AG10803 (cell line): ENCODE data around the gene ARID4B.
"Not testable (repeated sequence)": the region's sequence is repeated elsewhere in the genome, so short reads cannot be mapped to it uniquely, and the experiment has no call there.

Experiments
- DNase-seq: peaks from one replicate; pipeline ENCODE4 v3.0.0; 2010; ENCODE audit warnings: low read depth
- H3K4me3 ChIP-seq: 2 replicates; pipeline ENCODE4 v1.5.1; 2011; ENCODE audit warnings: mild to moderate bottlenecking, low read length, control low read depth
- TF ChIP-seq, protein P1 (sequence below): conservative IDR thresholded peaks from 2 replicates; pipeline ENCODE4 v1.5.1; 2011; ENCODE audit warnings: mild to moderate bottlenecking, low read length, control low read depth, inconsistent platforms

ARID4B gene

DNA sequence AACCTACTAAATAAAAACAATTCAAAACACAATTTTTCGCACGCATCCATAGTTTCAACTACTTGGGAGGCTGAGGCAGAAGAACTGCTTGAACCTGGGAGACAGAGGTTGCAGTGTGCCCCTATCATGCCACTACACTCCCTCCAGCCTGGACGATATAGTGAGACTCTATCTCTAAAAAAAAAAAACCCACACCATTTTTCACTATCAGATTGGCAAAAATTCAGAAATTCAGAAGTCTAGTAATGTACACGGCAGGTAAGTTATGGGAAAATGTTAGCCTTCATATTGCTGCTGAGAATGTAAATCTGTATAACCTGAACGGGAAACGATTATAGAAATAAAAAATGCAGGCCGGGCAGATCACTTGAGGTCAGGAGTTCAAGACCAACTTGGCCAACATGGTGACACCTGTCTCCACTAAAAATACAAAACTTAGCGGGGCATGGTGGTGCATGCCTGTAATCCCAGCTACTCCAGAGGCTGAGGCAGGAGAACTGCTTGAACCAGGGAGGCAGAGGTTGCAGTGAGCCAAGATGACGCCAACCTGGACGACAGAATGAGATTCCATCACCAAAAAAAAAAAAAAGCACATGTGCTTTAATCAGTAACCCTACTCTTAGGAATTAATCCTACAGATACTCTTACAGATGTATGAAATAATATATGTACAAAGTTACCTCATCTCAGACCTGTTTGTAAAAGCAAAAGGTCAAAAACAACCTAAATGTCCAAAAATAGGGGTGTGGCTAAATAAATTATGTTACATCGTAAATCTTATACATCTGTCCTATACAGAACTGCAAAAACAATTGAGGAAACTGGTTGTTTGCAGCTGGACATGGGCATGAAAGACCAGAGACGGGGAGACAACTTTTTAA lies 37.9 kb downstream of the ARID4B start:
- TF ChIP-seq, protein P1, sequence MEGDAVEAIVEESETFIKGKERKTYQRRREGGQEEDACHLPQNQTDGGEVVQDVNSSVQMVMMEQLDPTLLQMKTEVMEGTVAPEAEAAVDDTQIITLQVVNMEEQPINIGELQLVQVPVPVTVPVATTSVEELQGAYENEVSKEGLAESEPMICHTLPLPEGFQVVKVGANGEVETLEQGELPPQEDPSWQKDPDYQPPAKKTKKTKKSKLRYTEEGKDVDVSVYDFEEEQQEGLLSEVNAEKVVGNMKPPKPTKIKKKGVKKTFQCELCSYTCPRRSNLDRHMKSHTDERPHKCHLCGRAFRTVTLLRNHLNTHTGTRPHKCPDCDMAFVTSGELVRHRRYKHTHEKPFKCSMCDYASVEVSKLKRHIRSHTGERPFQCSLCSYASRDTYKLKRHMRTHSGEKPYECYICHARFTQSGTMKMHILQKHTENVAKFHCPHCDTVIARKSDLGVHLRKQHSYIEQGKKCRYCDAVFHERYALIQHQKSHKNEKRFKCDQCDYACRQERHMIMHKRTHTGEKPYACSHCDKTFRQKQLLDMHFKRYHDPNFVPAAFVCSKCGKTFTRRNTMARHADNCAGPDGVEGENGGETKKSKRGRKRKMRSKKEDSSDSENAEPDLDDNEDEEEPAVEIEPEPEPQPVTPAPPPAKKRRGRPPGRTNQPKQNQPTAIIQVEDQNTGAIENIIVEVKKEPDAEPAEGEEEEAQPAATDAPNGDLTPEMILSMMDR: no peak
- no peak overlapping the region for H3K4me3 ChIP-seq

DNA sequence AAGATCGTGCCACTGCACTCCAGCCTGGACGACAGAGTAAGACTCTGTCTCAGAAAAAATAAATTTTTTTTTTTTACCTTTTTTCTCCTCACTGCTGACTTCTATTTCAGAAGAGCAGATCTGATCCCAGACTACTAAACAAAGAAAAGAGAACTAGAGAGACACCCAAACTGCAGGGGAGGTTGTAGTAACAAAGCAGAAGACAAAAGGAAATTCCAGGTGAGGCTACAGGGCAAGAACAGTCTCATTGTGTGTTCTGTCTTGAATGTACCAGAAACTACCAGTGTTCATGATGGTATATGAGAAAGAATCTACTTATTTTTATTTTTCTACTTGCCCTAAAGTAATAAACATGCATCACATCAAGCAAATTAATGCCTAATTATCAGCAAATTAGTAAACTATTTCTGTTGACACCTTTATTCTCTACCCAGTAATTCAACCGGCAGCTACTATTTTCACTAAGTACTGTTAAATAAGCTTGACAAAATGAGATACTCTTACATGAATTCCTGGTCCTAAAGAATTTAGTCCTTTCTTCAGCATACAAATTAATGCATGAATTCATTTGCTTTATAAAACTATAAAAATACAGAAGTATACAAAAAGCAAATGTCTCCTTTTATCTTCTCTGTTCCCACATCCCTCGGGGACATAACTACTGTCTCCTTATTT lies 40.6 kb downstream of the ARID4B start:
- TF ChIP-seq, protein P1: no peak
- no peak for DNase-seq
- H3K4me3 ChIP-seq: no peak overlapping the region

More for the DNA sequence above, 37.9 kb downstream of the ARID4B start:
- no peak for DNase-seq

DNA sequence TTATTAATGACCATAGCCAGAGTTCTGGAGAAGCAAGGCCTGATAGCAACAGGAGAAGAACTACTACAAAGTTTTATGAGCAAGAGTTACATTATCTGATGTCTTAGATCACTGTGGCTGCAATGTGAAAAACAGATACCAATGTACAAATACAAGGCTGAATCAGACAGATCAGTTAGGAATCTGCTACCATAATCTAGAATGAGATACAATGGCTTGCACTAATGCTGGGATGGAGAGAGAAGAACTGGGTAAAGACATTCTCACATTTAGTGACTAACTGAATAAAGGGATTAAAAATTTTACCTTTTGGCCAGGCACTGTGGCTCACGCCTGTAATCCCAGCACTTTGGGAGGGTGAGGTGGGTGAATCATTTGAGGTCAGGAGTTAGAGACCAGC lies 41.3 kb downstream of the ARID4B start:
- TF ChIP-seq, protein P1: no peak
- DNase-seq: no peak
- no peak overlapping the region for H3K4me3 ChIP-seq

DNA sequence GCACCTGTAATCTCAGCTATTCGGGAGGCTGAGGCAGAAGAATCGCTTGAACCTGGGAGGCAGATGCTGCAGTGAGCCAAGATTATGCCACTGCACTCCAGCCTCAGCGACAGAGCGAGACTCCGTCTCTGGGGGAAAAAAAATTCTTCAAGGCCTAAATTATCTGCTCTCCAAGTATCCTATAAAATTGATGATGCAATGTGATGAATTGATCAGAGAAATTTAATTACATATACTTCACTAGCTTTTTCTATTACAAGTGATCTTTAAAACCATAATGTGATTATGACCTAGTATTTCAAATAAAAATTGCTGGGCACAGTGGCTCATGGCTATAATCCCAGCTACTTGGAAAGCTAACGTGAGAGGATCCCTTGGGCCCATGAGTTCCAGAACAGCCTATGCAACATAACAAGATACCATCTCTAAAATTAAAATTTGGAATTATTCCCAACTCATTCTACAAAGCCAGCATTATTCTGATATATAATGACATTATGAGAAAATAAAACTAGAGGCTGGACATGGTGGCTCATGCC lies 43.7 kb downstream of the ARID4B start:
- TF ChIP-seq, protein P1: no peak
- H3K4me3 ChIP-seq: no peak overlapping the region
- no peak for DNase-seq

DNA sequence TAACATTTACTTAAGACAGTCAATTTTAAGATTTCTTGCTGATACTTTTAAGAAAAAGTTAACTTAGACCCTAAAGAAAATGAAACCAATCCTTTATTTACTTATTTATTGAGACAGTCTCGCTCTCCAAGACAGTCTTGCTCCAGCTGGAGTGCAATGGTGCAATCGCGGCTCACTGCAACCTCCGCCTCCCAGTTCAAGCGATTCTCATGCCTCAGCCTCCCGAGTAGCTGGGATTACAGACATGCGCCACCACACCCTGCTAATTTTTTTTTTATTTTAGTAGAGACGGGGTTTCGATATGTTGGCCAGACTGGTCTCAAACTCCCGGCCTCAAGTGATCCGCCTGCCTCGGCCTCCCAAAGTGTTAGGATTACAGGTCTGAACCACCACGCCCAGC lies 44.3 kb downstream of the ARID4B start:
- not testable (repeated sequence) for H3K4me3 ChIP-seq

DNA sequence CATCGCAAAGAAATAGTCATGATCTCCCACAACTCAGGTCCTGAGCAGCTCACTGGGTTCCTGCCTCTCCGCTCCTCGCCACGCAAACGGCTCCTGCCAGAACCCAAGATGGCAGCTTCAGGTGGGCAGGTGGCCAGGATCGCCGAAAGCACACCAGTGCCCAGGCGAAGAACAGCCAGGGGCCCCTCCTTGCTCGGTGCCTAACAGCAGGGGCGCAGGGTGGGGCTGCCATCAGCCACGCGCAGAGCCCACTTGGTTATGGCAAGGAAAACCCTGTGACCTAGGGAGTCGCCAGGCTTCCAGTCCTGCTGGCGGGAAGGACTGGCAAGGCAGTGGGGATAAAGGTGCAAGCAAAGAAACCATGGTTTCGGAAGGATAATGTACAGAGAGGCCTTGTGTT lies 47.5 kb downstream of the ARID4B start:
- DNase-seq: no peak
- TF ChIP-seq, protein P1: no peak
- H3K4me3 ChIP-seq: no peak overlapping the region

More for the DNA sequence above, 44.3 kb downstream of the ARID4B start:
- not testable (repeated sequence) for DNase-seq

DNA sequence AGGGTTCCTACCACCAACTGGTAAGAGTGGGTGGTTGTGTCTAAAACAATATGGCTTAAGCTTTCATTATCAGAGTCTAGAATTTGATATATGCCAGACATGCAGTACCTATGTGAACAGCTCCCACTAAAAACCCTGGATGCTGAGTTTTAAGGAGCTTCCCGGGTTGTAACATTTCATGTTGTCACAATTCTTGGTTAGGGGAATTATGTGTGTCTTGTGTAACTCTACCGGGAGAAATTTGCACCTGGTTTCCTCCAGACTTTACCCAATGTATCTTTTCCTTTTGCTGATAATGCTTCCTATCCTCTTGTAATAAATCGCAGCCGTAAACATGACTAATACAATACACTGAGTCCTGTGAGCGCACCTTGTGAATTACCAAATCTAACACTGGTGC lies 48.3 kb downstream of the ARID4B start:
- no peak for DNase-seq
- H3K4me3 ChIP-seq: no peak overlapping the region
- TF ChIP-seq, protein P1: no peak
